Suprapubic skin (tissue), 4 donors: ENCODE measurements around the gene SNX17.

Source experiments
- EP300 ChIP-seq: sonication (generic); formaldehyde crosslinking; IDR thresholded peaks from one replicate; pipeline ENCODE4 v1.6.1; 2017; ENCODE audit warnings: antibody characterized with exemption
- POLR2A ChIP-seq, 2 donors: fragments of 450-650 bp; IDR thresholded peaks; one replicate each; pipeline ENCODE4 v1.6.1; 2017; ENCODE audit warnings: antibody characterized with exemption in 2 of 2, mild to moderate bottlenecking in 2 of 2, moderate library complexity in 2 of 2
- POLR2AphosphoS5 ChIP-seq, 3 donors: sonication (generic); formaldehyde crosslinking; IDR thresholded peaks; one replicate each; pipeline ENCODE4 v1.6.1; 2017; ENCODE audit warnings: antibody characterized with exemption in 3 of 3
- TF ChIP-seq, protein P1 (sequence below), 2 donors: fragments of 200-600 bp in 1 of 2; fragments of 450-650 bp in 1 of 2; sonication (generic) in 1 of 2; IDR thresholded peaks; one replicate each; pipeline ENCODE4 v1.5.1; 2016 to 2019; ENCODE audit warnings: antibody characterized with exemption in 2 of 2, mild to moderate bottlenecking in 1 of 2, moderate library complexity in 1 of 2

DNA sequence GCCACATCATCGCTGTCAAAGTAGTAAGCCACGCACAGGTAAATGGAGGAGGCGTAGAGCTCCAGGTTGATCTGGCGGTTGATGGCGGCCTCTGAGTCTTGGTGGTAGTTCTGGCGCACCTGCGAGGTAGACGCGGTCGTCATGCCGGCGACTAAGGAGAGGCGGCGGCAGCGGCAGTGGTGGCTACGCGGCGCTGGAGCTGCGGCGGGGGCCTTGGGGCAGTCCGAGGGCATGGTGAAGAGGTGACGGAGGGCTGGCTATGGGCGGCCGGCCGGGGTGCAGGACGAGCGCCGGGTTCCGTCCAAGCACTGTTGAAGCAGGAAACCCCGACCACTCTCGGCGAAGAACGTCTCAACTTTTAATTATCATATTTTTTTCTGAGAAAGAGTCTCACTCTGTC is 22.8 kb downstream of the SNX17 start:
- no peak for TF ChIP-seq POLR2A (IDR thresholded peaks at IDR 0.05)
- TF ChIP-seq POLR2AphosphoS5 (IDR thresholded peaks at IDR 0.05), result no peak
- TF ChIP-seq, protein P1, sequence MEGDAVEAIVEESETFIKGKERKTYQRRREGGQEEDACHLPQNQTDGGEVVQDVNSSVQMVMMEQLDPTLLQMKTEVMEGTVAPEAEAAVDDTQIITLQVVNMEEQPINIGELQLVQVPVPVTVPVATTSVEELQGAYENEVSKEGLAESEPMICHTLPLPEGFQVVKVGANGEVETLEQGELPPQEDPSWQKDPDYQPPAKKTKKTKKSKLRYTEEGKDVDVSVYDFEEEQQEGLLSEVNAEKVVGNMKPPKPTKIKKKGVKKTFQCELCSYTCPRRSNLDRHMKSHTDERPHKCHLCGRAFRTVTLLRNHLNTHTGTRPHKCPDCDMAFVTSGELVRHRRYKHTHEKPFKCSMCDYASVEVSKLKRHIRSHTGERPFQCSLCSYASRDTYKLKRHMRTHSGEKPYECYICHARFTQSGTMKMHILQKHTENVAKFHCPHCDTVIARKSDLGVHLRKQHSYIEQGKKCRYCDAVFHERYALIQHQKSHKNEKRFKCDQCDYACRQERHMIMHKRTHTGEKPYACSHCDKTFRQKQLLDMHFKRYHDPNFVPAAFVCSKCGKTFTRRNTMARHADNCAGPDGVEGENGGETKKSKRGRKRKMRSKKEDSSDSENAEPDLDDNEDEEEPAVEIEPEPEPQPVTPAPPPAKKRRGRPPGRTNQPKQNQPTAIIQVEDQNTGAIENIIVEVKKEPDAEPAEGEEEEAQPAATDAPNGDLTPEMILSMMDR (IDR thresholded peaks at IDR 0.05), result no peak
- no peak for TF ChIP-seq EP300
